ENCODE data around the gene CYCS.

DNA sequence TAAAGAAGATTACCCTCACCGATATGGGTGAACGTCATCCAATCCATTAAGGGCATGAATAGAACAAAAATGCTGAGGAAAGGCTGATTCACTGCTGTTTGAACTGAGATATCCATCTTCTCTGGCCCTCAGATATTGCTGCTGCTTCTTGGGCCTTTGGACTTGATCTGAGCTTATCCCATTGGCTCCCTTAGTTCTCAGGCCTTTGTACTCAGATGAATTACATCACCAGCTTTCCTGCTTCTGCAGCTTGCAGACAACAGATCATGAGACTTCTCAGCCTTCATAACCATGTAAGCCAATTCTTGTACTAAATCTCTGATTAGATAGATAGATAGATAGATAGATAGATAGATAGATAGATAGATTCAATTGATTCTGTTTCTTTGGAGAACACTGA, 40.2 kb downstream of the CYCS start:
- TF ChIP-seq CTCF (IDR thresholded peaks at IDR 0.05): no peak
- no peak for TF ChIP-seq POLR2A (IDR thresholded peaks at IDR 0.05)
